HG02943 (cell line): ENCODE data around the gene EMD.

Experiments
- ATAC-seq: cut with Tn5 transposase; IDR thresholded peaks from one replicate; pipeline ENCODE4 v1.9.1; 2021; ENCODE audit warnings: mild to moderate bottlenecking, low read depth, moderate library complexity; ENCODE audit not compliant: unreplicated experiment

EMD gene

GRCh38 chrX:154412468-154412867 lies 33.4 kb downstream of the EMD start:
- no peak for ATAC-seq

GRCh38 chrX:154413142-154413541 lies 34.0 kb downstream of the EMD start:
- ATAC-seq: no peak

GRCh38 chrX:154417157-154417556 lies 38.1 kb downstream of the EMD start:
- ATAC-seq: no peak

DNA sequence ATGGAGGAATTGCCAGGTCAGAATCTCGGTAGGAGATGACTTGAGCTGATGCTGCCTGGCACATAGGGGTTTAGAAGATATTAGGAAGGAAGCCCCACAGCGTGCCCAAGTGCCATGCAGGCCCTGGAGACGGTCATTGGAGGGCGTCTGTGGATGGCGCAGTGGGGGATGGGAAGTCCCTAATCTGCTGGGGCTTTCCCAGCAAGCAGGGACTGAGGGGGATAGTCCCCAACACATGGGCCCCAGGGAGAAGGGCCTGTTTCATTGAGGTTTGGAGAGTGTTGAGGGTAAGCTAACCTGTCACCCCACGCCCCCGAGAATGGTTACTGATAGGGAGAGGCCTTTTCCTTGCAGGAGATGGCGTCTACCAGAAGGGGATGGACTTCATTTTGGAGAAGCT lies 40.1 kb downstream of the EMD start:
- ATAC-seq: no peak

DNA sequence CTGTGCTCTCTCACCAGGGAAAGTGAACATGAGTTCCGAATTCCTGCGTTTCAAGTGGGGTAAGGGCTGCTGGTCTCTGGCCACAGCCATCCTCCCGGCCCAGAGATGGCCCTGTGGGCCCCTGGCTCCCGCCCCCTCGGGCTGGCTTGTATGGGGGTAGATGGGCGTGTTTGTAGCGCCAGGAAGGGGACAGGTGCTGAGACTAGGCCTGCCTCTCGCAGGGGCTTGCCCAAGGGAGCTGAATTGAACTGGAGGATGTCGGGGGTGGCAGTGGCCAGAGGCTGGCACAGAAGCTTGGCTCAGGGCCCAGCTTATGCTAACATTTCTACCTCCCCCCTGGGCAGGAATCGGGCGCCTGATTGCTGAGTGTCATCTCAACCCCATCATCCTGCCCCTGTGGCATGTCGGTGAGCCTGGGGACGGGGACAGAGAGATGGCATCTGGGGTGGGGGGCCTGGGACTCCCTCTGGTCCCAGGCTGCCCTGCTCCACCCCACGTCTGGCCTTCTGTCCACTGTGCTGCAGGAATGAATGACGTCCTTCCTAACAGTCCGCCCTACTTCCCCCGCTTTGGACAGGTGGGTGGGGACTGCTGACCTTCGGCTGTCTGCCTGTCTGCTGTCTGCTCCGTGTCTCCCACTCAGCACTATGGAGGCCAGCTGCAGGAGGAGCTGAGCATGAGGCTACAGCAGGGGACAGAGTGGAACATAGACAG lies 40.8 kb downstream of the EMD start:
- no peak for ATAC-seq

- ATAC-seq: no peak
Measured at GRCh38 chrX:154420402-154420756, 41.3 kb downstream of the EMD start.

DNA sequence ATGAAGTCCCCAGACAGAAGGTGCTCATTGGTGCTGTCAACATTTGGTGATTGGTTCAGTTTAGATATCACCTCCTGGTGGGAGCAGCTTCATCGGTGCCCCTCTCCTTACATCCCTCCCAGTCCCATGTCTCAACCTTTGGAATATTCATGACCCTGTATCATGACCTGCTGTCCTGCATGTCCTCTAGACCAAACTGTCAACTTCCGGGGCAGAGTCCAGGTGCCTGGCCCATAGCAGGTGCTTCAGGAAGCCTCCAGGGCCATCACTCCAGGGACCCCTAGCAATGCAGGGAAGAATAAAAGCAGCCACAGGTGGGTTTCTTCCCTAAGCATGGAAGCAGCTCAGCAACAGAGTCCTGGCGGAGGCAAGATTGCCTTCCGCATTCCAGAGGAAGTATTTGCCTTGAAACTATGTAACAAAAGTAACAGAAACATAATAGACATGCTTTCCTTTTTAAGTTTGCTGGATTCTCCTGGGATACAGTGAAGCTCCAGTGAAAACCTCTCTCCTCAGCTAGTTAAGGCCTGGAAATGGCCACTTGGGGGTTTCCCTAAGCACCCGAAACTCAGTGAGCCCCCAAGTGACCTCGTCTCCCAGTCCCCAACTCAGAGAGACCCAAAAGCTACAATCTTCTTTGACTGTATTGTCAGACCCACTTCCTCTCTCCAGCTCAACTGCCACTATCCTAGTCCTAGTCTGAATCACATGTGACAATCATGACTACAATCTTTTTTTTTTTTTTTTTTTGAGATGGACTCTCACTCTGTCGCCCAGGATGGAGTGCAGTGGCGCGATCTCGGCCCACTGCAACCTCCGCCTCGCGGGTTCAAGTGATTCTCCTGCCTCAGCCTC lies 48.0 kb downstream of the EMD start:
- no peak for ATAC-seq

DNA sequence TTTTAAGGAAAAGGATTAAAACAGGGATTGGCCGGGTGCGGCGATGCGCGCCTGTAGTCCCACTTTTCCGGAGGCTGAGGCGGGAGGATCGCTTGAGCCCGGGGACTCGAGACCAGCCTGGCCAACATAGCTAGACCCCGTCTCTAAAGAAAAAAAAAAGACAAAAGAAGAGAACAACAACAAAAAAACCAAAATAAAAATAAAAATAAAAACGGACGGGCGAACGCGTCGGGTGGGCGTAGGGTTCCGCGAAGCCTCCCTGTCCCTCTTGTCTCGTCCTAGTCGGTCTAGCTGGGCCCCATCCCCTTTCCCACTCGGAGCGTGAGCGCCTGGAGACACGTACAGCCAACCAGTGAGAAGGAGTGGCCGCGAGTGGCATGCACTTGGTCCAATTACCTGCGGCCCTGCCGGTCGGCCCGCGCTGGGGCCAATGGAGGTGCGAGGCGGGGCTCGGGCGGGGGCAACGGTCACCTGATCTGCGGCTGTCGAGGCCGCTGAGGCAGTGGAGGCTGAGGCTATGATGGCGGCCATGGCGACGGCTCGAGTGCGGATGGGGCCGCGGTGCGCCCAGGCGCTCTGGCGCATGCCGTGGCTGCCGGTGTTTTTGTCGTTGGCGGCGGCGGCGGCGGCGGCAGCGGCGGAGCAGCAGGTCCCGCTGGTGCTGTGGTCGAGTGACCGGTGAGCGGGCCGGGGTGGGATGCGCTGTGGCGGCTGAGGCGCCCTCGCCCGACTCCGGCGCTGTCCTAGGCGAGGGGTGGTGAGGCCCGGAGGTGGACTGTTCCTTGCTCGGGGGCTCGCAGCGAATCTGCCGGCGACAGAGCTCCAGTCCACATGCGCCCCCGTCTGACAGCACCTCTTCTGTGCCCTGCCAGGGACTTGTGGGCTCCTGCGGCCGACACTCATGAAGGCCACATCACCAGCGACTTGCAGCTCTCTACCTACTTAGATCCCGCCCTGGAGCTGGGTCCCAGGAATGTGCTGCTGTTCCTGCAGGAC lies 49.4 kb downstream of the EMD start, which contains the start of gene ATP6AP1:
TSS of gene ATP6AP1 (plus strand) at position 502 of the 996 bp plus-strand sequence. CDS start at position 518, 16 bp downstream.
- peak; percentile 85 for ATAC-seq

GRCh38 chrX:154429711-154430110 lies 50.6 kb downstream of the EMD start:
- ATAC-seq: no peak

DNA sequence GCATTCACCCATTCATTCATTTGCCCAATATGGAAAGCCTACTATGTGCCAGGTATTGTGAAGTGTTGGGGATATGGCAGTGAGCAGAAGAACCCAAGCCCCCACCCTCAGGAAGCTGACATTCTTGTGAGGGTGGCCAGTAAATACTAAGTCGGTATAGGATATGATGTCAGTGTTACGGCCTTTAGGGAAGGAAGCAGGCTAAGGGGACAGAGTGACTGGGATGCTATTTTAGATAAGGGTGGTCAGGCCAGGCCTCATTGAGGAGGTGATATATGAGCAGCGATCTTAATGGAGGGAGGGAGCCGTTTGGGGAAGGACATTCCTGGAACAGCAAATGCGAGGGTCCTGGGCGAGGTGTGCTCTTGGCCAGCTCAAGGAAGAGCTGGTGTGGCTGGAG lies 51.4 kb downstream of the EMD start:
- no peak for ATAC-seq

GRCh38 chrX:154430916-154431315 lies 51.8 kb downstream of the EMD start:
- no peak for ATAC-seq
